Measurements from ENCODE around the gene FADS2.
A peak's percentile ranks its signal among the peaks of the same experiment; 100 is the strongest.

The FADS2 gene

GRCh38 chr11:61791737-61792309, 36.3 kb upstream of the FADS2 start:
- TF ChIP-seq CTCF (IDR thresholded peaks at IDR 0.05): no peak
- DNase-seq (ENCODE audit: low spot score): no peak
- H3K27ac ChIP-seq: peak overlapping the region; percentile 94
- peak overlapping the region; percentile 89 for H3K4me3 ChIP-seq

- peak; percentile 94 for DNase-seq (ENCODE audit: low spot score)
- Histone ChIP-seq H3K4me3 (peak within 1 kb of the TSS; percentile 89), H3K27ac (peak within 1 kb of the TSS; percentile 94)
- no peak for TF ChIP-seq CTCF (IDR thresholded peaks at IDR 0.05)
Observed at GRCh38 chr11:61792310-61793082, 35.6 kb upstream of the FADS2 start, which contains the start of the genes FEN1 and TMEM258. TSS of gene FEN1 (plus strand) at chr11:61792911. CDS start at chr11:61795362, 2,451 bp downstream. TSS of gene TMEM258 (minus strand) at chr11:61792599. CDS start at chr11:61792558, 41 bp downstream.

- no peak for TF ChIP-seq CTCF (IDR thresholded peaks at IDR 0.05)
- Histone ChIP-seq H3K27ac (peak overlapping the region; percentile 94), H3K4me3 (peak overlapping the region; percentile 89)
- no peak for DNase-seq (ENCODE audit: low spot score)
Observed at GRCh38 chr11:61793083-61793828, 34.8 kb upstream of the FADS2 start.

DNA sequence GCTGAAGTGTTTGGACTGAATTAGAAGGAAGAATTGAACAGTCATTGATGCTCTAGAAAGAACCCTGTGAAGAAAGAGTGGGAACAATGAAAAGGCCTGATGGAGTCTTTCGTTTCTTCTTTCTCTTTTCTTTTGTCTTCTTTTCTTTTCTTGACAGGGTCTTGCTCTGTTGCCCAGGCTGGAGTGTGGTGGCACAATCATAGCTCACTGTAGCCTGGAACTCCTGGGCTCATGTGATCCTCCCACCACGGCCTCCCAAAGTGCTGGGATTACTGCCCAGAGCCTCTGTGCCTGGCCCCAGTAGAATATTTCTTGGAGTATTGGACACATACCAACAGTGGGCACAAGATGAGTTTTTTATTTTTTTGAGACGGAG, 34.3 kb upstream of the FADS2 start:
- Histone ChIP-seq H3K27ac (no peak overlapping the region), H3K4me3 (peak overlapping the region; percentile 89)
- no peak for TF ChIP-seq CTCF (IDR thresholded peaks at IDR 0.05)
- no peak for DNase-seq (ENCODE audit: low spot score)

- DNase-seq (ENCODE audit: low spot score): no peak
- Histone ChIP-seq H3K4me3 (no peak overlapping the region), H3K27ac (no peak overlapping the region)
- TF ChIP-seq CTCF (IDR thresholded peaks at IDR 0.05): no peak
Observed at GRCh38 chr11:61794579-61794978, 33.5 kb upstream of the FADS2 start.

DNA sequence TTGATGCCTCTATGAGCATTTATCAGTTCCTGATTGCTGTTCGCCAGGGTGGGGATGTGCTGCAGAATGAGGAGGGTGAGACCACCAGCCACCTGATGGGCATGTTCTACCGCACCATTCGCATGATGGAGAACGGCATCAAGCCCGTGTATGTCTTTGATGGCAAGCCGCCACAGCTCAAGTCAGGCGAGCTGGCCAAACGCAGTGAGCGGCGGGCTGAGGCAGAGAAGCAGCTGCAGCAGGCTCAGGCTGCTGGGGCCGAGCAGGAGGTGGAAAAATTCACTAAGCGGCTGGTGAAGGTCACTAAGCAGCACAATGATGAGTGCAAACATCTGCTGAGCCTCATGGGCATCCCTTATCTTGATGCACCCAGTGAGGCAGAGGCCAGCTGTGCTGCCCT, 32.6 kb upstream of the FADS2 start:
- no peak for DNase-seq (ENCODE audit: low spot score)
- Histone ChIP-seq H3K4me3 (no peak overlapping the region), H3K27ac (no peak overlapping the region)
- no peak for TF ChIP-seq CTCF (IDR thresholded peaks at IDR 0.05)
